IMR-90 (cell line): ENCODE measurements around the gene FAM193A. TPM values are rescaled to one million over a fixed set of nuclear protein-coding genes. Genes with fewer than 3 reads are reported as not detected.

Source experiments
- ATAC-seq: fragments of 200-7000 bp; cut with Tn5 transposase; 2 replicates; pipeline ENCODE4 v1.9.1; 2020; ENCODE audit warnings: low read depth, mild to moderate bottlenecking, moderate library complexity
- BruUV-seq: library from RNA; stranded (reverse); fragments of 400-500 nt; replicated peaks from 2 replicates; lab custom pipeline; 2021; lab: Mats Ljungman, UMichigan
- CTCF ChIA-PET: fragments of 300-600 bp; formaldehyde crosslinking; extraction: SDS; loops from one replicate; lab custom pipeline; 2021; ENCODE audit warnings: antibody characterized with exemption; lab: Yijun Ruan, JAX
- POLR2A ChIA-PET: fragments of 300-600 bp; sonication (Branson Sonifier 250); formaldehyde crosslinking; loops from one replicate; lab custom pipeline; 2022; ENCODE audit warnings: antibody characterized with exemption; ENCODE audit not compliant: unreplicated experiment; lab: Charles Lee
- DNase-seq: peaks from one replicate; pipeline ENCODE4 v3.0.0; 2013
- H2AFZ ChIP-seq: replicated peaks from 2 replicates; pipeline ENCODE3; 2013; ENCODE audit warnings: low read length, mild to moderate bottlenecking; ENCODE audit not compliant: poor library complexity
- H2AK5ac ChIP-seq: 2 replicates; pipeline ENCODE4 v1.6.1; 2013; ENCODE audit warnings: low read depth, low read length, inconsistent platforms
- H2AK9ac ChIP-seq: replicated peaks from 2 replicates; pipeline ENCODE3; 2013; ENCODE audit warnings: mild to moderate bottlenecking, low read depth, low read length, moderate library complexity; ENCODE audit not compliant: poor library complexity
- H2BK120ac ChIP-seq: 2 replicates; pipeline ENCODE4 v1.6.1; 2013; ENCODE audit warnings: low read depth, low read length, inconsistent platforms
- H2BK15ac ChIP-seq: 3 replicates; pipeline ENCODE4 v1.6.1; 2013; ENCODE audit warnings: low read depth, low read length, inconsistent platforms
- H2BK20ac ChIP-seq: 2 replicates; pipeline ENCODE4 v1.6.1; 2013; ENCODE audit warnings: low read depth, mild to moderate bottlenecking, inconsistent platforms, low read length, moderate library complexity
- H2BK5ac ChIP-seq: 2 replicates; pipeline ENCODE4 v1.6.1; 2013; ENCODE audit warnings: mild to moderate bottlenecking, low read depth, low read length, inconsistent platforms; ENCODE audit not compliant: poor library complexity, severe bottlenecking
- H3K14ac ChIP-seq: replicated peaks from 2 replicates; pipeline ENCODE4 v1.6.1; 2013; ENCODE audit warnings: low read depth, low read length, inconsistent platforms
- H3K18ac ChIP-seq: 2 replicates; pipeline ENCODE4 v1.6.1; 2013; ENCODE audit warnings: low read depth, low read length, control low read depth
- H3K23ac ChIP-seq: 2 replicates; pipeline ENCODE4 v1.6.1; 2013; ENCODE audit warnings: low read depth, low read length, inconsistent platforms
- H3K27ac ChIP-seq: 2 replicates; pipeline ENCODE4 v1.5.1; 2013; ENCODE audit warnings: mild to moderate bottlenecking, control low read depth, low read length; ENCODE audit not compliant: insufficient read depth
- H3K27me3 ChIP-seq: 2 replicates; pipeline ENCODE4 v1.6.1; 2013; ENCODE audit warnings: low read length; ENCODE audit not compliant: control insufficient read depth, insufficient read depth
- H3K36me3 ChIP-seq: 2 replicates; pipeline ENCODE4 v1.6.1; 2013; ENCODE audit warnings: low read length, mixed read lengths; ENCODE audit not compliant: control insufficient read depth, insufficient read depth
- H3K4ac ChIP-seq: 2 replicates; pipeline ENCODE4 v1.6.1; 2013; ENCODE audit warnings: low read depth, low read length, inconsistent platforms
- H3K4me1 ChIP-seq: 2 replicates; pipeline ENCODE4 v1.6.1; 2013; ENCODE audit warnings: low read length, mixed read lengths; ENCODE audit not compliant: control insufficient read depth, insufficient read depth
- H3K4me2 ChIP-seq: 2 replicates; pipeline ENCODE4 v1.6.1; 2013; ENCODE audit warnings: low read depth, mild to moderate bottlenecking, control low read depth, low read length, moderate library complexity
- H3K4me3 ChIP-seq: 2 replicates; pipeline ENCODE4 v1.5.1; 2013; ENCODE audit warnings: low read depth, mild to moderate bottlenecking, control low read depth, low read length, moderate library complexity; ENCODE audit not compliant: insufficient read depth
- H3K56ac ChIP-seq: 2 replicates; pipeline ENCODE4 v1.6.1; 2013; ENCODE audit warnings: low read length, inconsistent platforms; ENCODE audit not compliant: insufficient read depth; ENCODE audit errors: extremely low read depth
- H3K79me1 ChIP-seq, 2 experiments: 2 replicates each; pipeline ENCODE4 v1.6.1; 2013; ENCODE audit warnings: low read length in 2 of 2, inconsistent platforms in 1 of 2, low read depth in 1 of 2
- H3K9ac ChIP-seq: 2 replicates; pipeline ENCODE4 v1.6.1; 2013; ENCODE audit warnings: low read depth, low read length, control low read depth
- H3K9me1 ChIP-seq: 2 replicates; pipeline ENCODE4 v1.6.1; 2013; ENCODE audit warnings: low read length, inconsistent platforms; ENCODE audit not compliant: insufficient read depth
- H3K9me3 ChIP-seq: 2 replicates; pipeline ENCODE4 v1.6.1; 2013; ENCODE audit warnings: low read length; ENCODE audit not compliant: control insufficient read depth, insufficient read depth
- H4K20me1 ChIP-seq: 2 replicates; pipeline ENCODE4 v1.6.1; 2013; ENCODE audit warnings: low read length, inconsistent platforms; ENCODE audit not compliant: insufficient read depth
- H4K5ac ChIP-seq: 2 replicates; pipeline ENCODE4 v1.6.1; 2013; ENCODE audit warnings: mild to moderate bottlenecking, low read depth, low read length, control low read depth
- H4K8ac ChIP-seq, 2 experiments: 2 replicates each; pipeline ENCODE4 v1.6.1; 2013; ENCODE audit warnings: low read depth in 2 of 2, low read length in 2 of 2, control low read depth in 1 of 2, inconsistent platforms in 1 of 2
- H4K91ac ChIP-seq: 2 replicates; pipeline ENCODE4 v1.6.1; 2013; ENCODE audit warnings: low read depth, low read length, inconsistent platforms; ENCODE audit not compliant: insufficient read depth
- CHD1 ChIP-seq: IDR thresholded peaks from 2 replicates; pipeline ENCODE4 v1.6.1; 2012; ENCODE audit warnings: low read depth, low read length, improper control_type of control experiment
- RAD21 ChIP-seq: IDR thresholded peaks from 2 replicates; pipeline ENCODE4 v1.6.1; 2012; ENCODE audit warnings: low read length, improper control_type of control experiment
- WGBS, 2 experiments: methylation state at CpG; one replicate each; pipeline versions ENCODE4 v1.1.5 to v1.1.7; 2013; ENCODE audit warnings: missing lambda C conversion rate in 2 of 2; ENCODE audit not compliant: insufficient read length in 1 of 2; ENCODE audit errors: extremely low coverage in 2 of 2; 5-methylcytosine and 5-hydroxymethylcytosine counted together
- dilution Hi-C: fragments of 300-500 bp; cut with HindIII; formaldehyde crosslinking; loops from one replicate; pipeline ENCODE4 v1.14.3; 2018; ENCODE audit warnings: low sequenced_read_pairs; ENCODE audit not compliant: unreplicated experiment
- in situ Hi-C: fragments of 300-500 bp; cut with MboI; formaldehyde crosslinking; loops from 3 replicates; pipeline ENCODE4 v1.14.3; 2019; ENCODE audit warnings: low sequenced_read_pairs, inconsistent platforms, mixed read lengths
- intact Hi-C: fragments of 100-400 bp; cut with micrococcal nuclease; formaldehyde crosslinking; loops from 2 replicates; pipeline ENCODE4 v1.10.0; 2022
- polyA plus RNA-seq, 3 experiments: library from polyadenylated mRNA; depleted of rRNA; stranded (reverse); fragments of >200 nt; gene quantifications; 2 replicates each; pipeline ENCODE4 v1.2.3, GENCODE V29; 2012; ENCODE audit warnings: low replicate concordance in 1 of 3
- total RNA-seq: library from RNA; depleted of rRNA; stranded (reverse); fragments of >200 nt; gene quantifications from 2 replicates; pipeline ENCODE4 v1.2.3, GENCODE V29; 2012

FAM193A gene
- total and polyA plus RNA-seq, 2 of the 4 experiments (the other 2 are of a cell fraction): 6.8 to 11.0 TPM

DNA sequence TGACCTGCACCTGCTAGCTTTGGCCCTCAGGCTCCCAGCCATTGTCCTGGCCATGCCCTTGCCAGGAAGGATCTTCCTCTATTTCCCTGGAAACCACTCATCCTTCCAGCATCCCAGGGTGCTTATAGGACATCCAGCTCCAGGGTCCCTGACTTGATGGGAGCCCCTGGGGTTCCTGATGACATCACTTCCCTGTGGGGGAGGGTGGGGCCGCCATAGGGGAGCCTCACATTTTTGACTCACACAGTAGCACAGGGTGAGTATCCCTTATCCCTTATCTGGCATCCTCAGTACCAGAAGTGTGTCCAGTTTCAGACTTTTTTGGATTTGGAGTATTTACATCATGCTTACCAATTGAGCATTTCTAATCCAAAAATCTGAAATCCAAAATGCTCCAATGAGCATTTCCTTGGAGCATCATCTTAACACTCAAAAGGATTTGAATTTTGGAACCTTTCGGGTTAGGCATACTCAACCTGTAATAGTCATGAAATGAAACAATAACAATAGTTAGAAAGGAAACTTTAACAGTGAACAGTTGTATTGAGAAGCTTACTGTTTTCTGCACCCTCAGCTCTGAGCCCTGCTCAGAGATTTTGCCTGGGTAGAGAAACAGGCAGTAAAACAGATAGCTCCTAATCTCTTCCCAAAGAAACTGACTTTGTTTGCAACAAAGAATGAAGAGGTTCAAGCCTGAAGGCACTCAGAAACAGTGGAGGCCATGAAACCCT is 197.6 kb downstream of the FAM193A start (continued):
- no peak for TF ChIP-seq RAD21

- Histone ChIP-seq H3K14ac (no peak overlapping the region), H2AK9ac (no peak overlapping the region), H2BK5ac (no peak overlapping the region), H3K4ac (no peak overlapping the region), H2AK5ac (no peak overlapping the region), H3K36me3 (peaks cover 30% of the 10 kb centered on the region), H3K4me2 (no peak overlapping the region), H3K27me3 (no peaks in the 10 kb centered on the region), H3K9ac (no peak overlapping the region), H4K20me1 (no peaks in the 10 kb centered on the region; the same call in 1 of the 2 replicates), H3K18ac (no peak overlapping the region), H3K4me3 (no peak overlapping the region), H2BK120ac (no peak overlapping the region), H3K56ac (no peak overlapping the region), H3K23ac (no peak overlapping the region), H4K5ac (no peak overlapping the region), H4K91ac (no peak overlapping the region), H3K4me1 (no peaks in the 10 kb centered on the region), H2AFZ (no peak overlapping the region), H3K79me1 (no peaks in the 10 kb centered on the region; a peak in 1 of 4 replicates), H4K8ac (no peak overlapping the region), H2BK20ac (no peak overlapping the region), H3K9me3 (peaks cover 2% of the 10 kb centered on the region; the same call in 1 of the 2 replicates), H3K27ac (no peak overlapping the region), H3K9me1 (0 out of 2 replicates have a peak, but pooled peaks cover 5% of the 10 kb centered on the region), H2BK15ac (no peak overlapping the region)
- dilution Hi-C loops: no loop called here
- ChIA-PET POLR2A (no interaction called here), CTCF (no interaction called here)
- no TSS peak for BruUV-seq
- intact Hi-C loops: no loop called here
- ATAC-seq: no peak
- no peak for TF ChIP-seq CHD1
- in situ Hi-C loops: no loop called here
- no CpG with 5 or more reads among the region's 1 CpG for WGBS, 2 experiments
- no peak for DNase-seq
Observed at GRCh38 chr4:2734612-2735011, 198.2 kb downstream of the FAM193A start.
